SK-N-SH (cell line): ENCODE measurements around the gene MTHFD1L. TPM values are rescaled to one million over a fixed set of nuclear protein-coding genes. Genes with fewer than 3 reads are reported as not detected.

Source experiments
- CTCF ChIA-PET: fragments of 300-600, 350-600 bp; formaldehyde crosslinking; extraction: SDS; loops from one replicate; lab custom pipeline; 2021; lab: Yijun Ruan, JAX
- POLR2A ChIA-PET: fragments of 350-600 bp; sonication (Branson Sonifier 250); formaldehyde crosslinking; extraction: SDS; loops from one replicate; lab custom pipeline; 2020; ENCODE audit warnings: antibody characterized with exemption, inconsistent platforms; lab: Yijun Ruan, JAX
- DNase-seq: peaks from one replicate; pipeline ENCODE4 v3.0.0; 2012
- H2AFZ ChIP-seq: fragments of 200-600 bp; sonication (generic); 2 replicates; pipeline ENCODE4 v1.8.1; 2016; ENCODE audit warnings: antibody characterized with exemption, mild to moderate bottlenecking, low read depth
- H3F3A ChIP-seq: fragments of 200-600 bp; sonication (generic); replicated peaks from 2 replicates; pipeline ENCODE3; 2016; ENCODE audit warnings: antibody characterized with exemption, mild to moderate bottlenecking; ENCODE audit not compliant: insufficient read depth
- H3K27ac ChIP-seq, 2 experiments: fragments of 200-500 bp in 1 of 2; fragments of 200-600 bp in 1 of 2; sonication (Bioruptor generic) in 1 of 2; sonication (generic), shearing (Covaris generic) in 1 of 2; 2 replicates each; pipeline versions ENCODE4 v1.5.1 to v1.6.1; 2014 to 2016; ENCODE audit warnings: low read depth in 2 of 2, inconsistent platforms in 1 of 2, low read length in 1 of 2, mild to moderate bottlenecking in 1 of 2, mixed read lengths in 1 of 2
- H3K27me3 ChIP-seq: fragments of 200-600 bp; sonication (generic), shearing (Covaris generic); 2 replicates; pipeline ENCODE4 v1.6.1; 2016; ENCODE audit warnings: mixed run types; ENCODE audit not compliant: insufficient read depth
- H3K36me3 ChIP-seq, 2 experiments: fragments of 200-500 bp in 1 of 2; fragments of 200-600 bp in 1 of 2; sonication (Bioruptor generic) in 1 of 2; sonication (generic) in 1 of 2; replicated peaks in 1 of 2; 2 replicates each; pipeline versions ENCODE3 to v1.5.1; 2014 to 2016; ENCODE audit warnings: low read length in 1 of 2, mild to moderate bottlenecking in 1 of 2; ENCODE audit not compliant: insufficient read depth in 2 of 2, control insufficient read depth in 1 of 2
- H3K4me1 ChIP-seq, 2 experiments: fragments of 200-500 bp in 1 of 2; fragments of 200-600 bp in 1 of 2; sonication (Bioruptor generic) in 1 of 2; sonication (generic), shearing (Covaris generic) in 1 of 2; 2 replicates each; pipeline versions ENCODE4 v1.5.1 to v1.6.1; 2014 to 2016; ENCODE audit warnings: low read depth in 1 of 2, low read length in 1 of 2, mixed run types in 1 of 2; ENCODE audit not compliant: insufficient read depth in 2 of 2, control insufficient read depth in 1 of 2
- H3K4me2 ChIP-seq: fragments of 200-600 bp; sonication (generic), shearing (Covaris generic); 2 replicates; pipeline ENCODE4 v1.6.1; 2017; ENCODE audit warnings: mixed run types
- H3K4me3 ChIP-seq, 2 experiments: fragments of 200-500 bp in 1 of 2; fragments of 200-600 bp in 1 of 2; sonication (Bioruptor generic) in 1 of 2; sonication (generic), shearing (Covaris generic) in 1 of 2; 2 replicates each; pipeline versions ENCODE4 v1.5.1 to v1.8.1; 2014 to 2016; ENCODE audit warnings: low read depth in 2 of 2, inconsistent platforms in 1 of 2, low read length in 1 of 2, mild to moderate bottlenecking in 1 of 2, mixed read lengths in 1 of 2, moderate library complexity in 1 of 2
- H3K79me2 ChIP-seq: fragments of 200-600 bp; sonication (generic); 2 replicates; pipeline ENCODE4 v1.8.1; 2017; ENCODE audit warnings: mild to moderate bottlenecking; ENCODE audit not compliant: insufficient read depth
- H3K9ac ChIP-seq: fragments of 200-600 bp; sonication (generic); 2 replicates; pipeline ENCODE4 v1.6.1; 2017; ENCODE audit warnings: mixed run types
- H3K9me2 ChIP-seq: fragments of 200-600 bp; sonication (generic); 2 replicates; pipeline ENCODE4 v1.6.1; 2017; ENCODE audit warnings: mixed run types
- H3K9me3 ChIP-seq: fragments of 200-600 bp; sonication (generic); 2 replicates; pipeline ENCODE4 v1.6.1; 2017; ENCODE audit warnings: mixed run types, mild to moderate bottlenecking, moderate library complexity
- H4K20me1 ChIP-seq: fragments of 200-600 bp; sonication (generic); 2 replicates; pipeline ENCODE4 v1.6.1; 2017; ENCODE audit warnings: mild to moderate bottlenecking, mixed run types; ENCODE audit not compliant: insufficient read depth
- CHD2 ChIP-seq: fragments of 150-350 bp; IDR thresholded peaks from 2 replicates; pipeline ENCODE4 v1.6.1; 2018; ENCODE audit warnings: low read length; ENCODE audit not compliant: partially characterized antibody
- CTCF ChIP-seq: fragments of 200-600 bp; sonication (generic); IDR thresholded peaks from 2 replicates; pipeline ENCODE4 v1.6.1; 2017; ENCODE audit warnings: antibody characterized with exemption, mild to moderate bottlenecking, moderate library complexity
- ELF1 ChIP-seq: IDR thresholded peaks from 2 replicates; pipeline ENCODE4 v1.4.0; 2012
- GABPA ChIP-seq: IDR thresholded peaks from 2 replicates; pipeline ENCODE4 v1.4.0; 2012; ENCODE audit warnings: low read depth, mild to moderate bottlenecking
- GATA2 ChIP-seq: sonication (generic); formaldehyde crosslinking; IDR thresholded peaks from 2 replicates; pipeline ENCODE4 v1.5.0; 2020; ENCODE audit warnings: mild to moderate bottlenecking, missing genetic modification reagents
- IRF3 ChIP-seq: fragments of 150-350 bp; IDR thresholded peaks from 2 replicates; pipeline ENCODE4 v1.6.1; 2016; ENCODE audit warnings: mild to moderate bottlenecking, low read depth, low read length
- JUND ChIP-seq: IDR thresholded peaks from 2 replicates; pipeline ENCODE4 v1.4.0; 2012
- NRF1 ChIP-seq: IDR thresholded peaks from 2 replicates; pipeline ENCODE4 v1.6.1; 2012; ENCODE audit warnings: low read depth, mild to moderate bottlenecking, low read length
- PBX3 ChIP-seq: IDR thresholded peaks from 2 replicates; pipeline ENCODE4; 2012
- POLR2AphosphoS5 ChIP-seq: IDR thresholded peaks from 2 replicates; pipeline ENCODE4 v1.6.1; 2012; ENCODE audit warnings: low read depth, low read length
- RCOR1 ChIP-seq: fragments of 150-350 bp; IDR thresholded peaks from 2 replicates; pipeline ENCODE4 v1.6.1; 2017; ENCODE audit warnings: antibody characterized with exemption, low read length
- RXRA ChIP-seq: IDR thresholded peaks from 2 replicates; pipeline ENCODE4 v1.4.0; 2012; ENCODE audit warnings: low read depth, mild to moderate bottlenecking, borderline replicate concordance
- TAF1 ChIP-seq: IDR thresholded peaks from 2 replicates; pipeline ENCODE4 v1.6.1; 2012; ENCODE audit warnings: low read depth, mild to moderate bottlenecking, low read length, moderate library complexity, borderline replicate concordance
- TCF12 ChIP-seq: IDR thresholded peaks from 2 replicates; pipeline ENCODE4 v1.4.0; 2012
- ZBTB33 ChIP-seq: IDR thresholded peaks from 2 replicates; pipeline ENCODE4 v1.4.0; 2012; ENCODE audit warnings: low read depth, borderline replicate concordance
- WGBS: methylation state at CpG from one replicate; pipeline ENCODE4 v1.1.6; 2017; ENCODE audit warnings: low lambda C conversion rate; 5-methylcytosine and 5-hydroxymethylcytosine counted together
- polyA plus RNA-seq, 3 experiments: library from polyadenylated mRNA; depleted of rRNA; stranded (reverse); fragments of >200 nt; gene quantifications; 2 replicates each; pipeline ENCODE4 v1.2.3, GENCODE V29; 2012
- small RNA-seq, 7 experiments: library from RNA; depleted of rRNA; stranded (forward); fragments of <200 nt; gene quantifications; one replicate each; pipeline ENCODE3, GENCODE V24; 2012

MTHFD1L gene
- polyA plus RNA-seq, 1 of the 3 experiments (the other 2 are of a cell fraction) = 37.0 TPM

- POLR2A ChIA-PET = no interaction called here
- no peaks in the 10 kb centered on the region; a peak in 1 of 4 replicates for H3K4me1 ChIP-seq
- no peaks in the 10 kb centered on the region for H3K27me3 ChIP-seq
- H3K9ac ChIP-seq = no peak overlapping the region
- H3K36me3 ChIP-seq = no peaks in the 10 kb centered on the region
- H3K9me3 ChIP-seq = no peaks in the 10 kb centered on the region
- H3K4me3 ChIP-seq = no peak overlapping the region
- H3F3A ChIP-seq = no peaks in the 10 kb centered on the region
- 60% methylated on average over 3 of the region's 3 CpGs for WGBS
- CTCF ChIA-PET = interaction anchor here (1.1 kb wide), 1 partner anchor 9 kb away, joined by 3 read pairs; no protein-coding TSS in a partner anchor
- no peak for DNase-seq
- no peaks in the 10 kb centered on the region for H3K9me2 ChIP-seq
- H2AFZ ChIP-seq = no peak overlapping the region
- H3K27ac ChIP-seq = no peak overlapping the region
- TF ChIP-seq POLR2AphosphoS5 = no peak
- TF ChIP-seq TCF12 = no peak
- no peak for TF ChIP-seq GABPA
- TF ChIP-seq CHD2 = no peak
- no peak for TF ChIP-seq GATA2 (CRISPR knock-in tag)
- no peak for TF ChIP-seq PBX3
- no peak for TF ChIP-seq ELF1
- no peak for TF ChIP-seq RXRA
- no peak for TF ChIP-seq RCOR1
- TF ChIP-seq ZBTB33 = no peak
- TF ChIP-seq CTCF = no peak
- no peak for TF ChIP-seq NRF1
- TF ChIP-seq TAF1 = no peak
- no peak for TF ChIP-seq JUND
- no peak for TF ChIP-seq IRF3
- TF ChIP-seq, all 33 proteins: peak for 0
- Histone ChIP-seq H3K79me2 (no peaks in the 10 kb centered on the region), H4K20me1 (no peaks in the 10 kb centered on the region), H3K4me2 (no peak overlapping the region)
These were observed 284.3 kb downstream of the MTHFD1L start for GRCh38 chr6:151149793-151150192.

Small RNAs within 50 kb of the gene (small RNA-seq; reads per million reads assigned to genes)
- gene RNU6-302P = 0 reads per million in 7 experiments
